K562 (cell line): ENCODE results near the gene GIGYF1. TPM values are rescaled to one million over a fixed set of nuclear protein-coding genes. Genes with fewer than 3 reads are reported as not detected.
"Not testable (repeated sequence)": the region's sequence is repeated elsewhere in the genome, so short reads cannot be mapped to it uniquely, and the experiment has no call there.

Experiments
- ATAC-seq: fragments of 200-7000 bp; cut with Tn5 transposase; 3 replicates; pipeline ENCODE4 v1.9.1; 2020; ENCODE audit warnings: moderate library complexity
- BruUV-seq: library from RNA; stranded (reverse); fragments of 400-500 nt; replicated peaks from 2 replicates; lab custom pipeline; 2021; lab: Mats Ljungman, UMichigan
- CTCF ChIA-PET: fragments of 300-600 bp; formaldehyde crosslinking; extraction: SDS; loops from one replicate; lab custom pipeline; 2021; ENCODE audit warnings: low intra/inter-chr PET ratio; lab: Yijun Ruan, JAX
- POLR2A ChIA-PET: fragments of 300-600, 350-650 bp; sonication (Branson Sonifier 250); formaldehyde crosslinking; extraction: SDS; loops from one replicate; lab custom pipeline; 2021; ENCODE audit warnings: antibody characterized with exemption, inconsistent platforms; lab: Yijun Ruan, JAX
- DNase-seq, 4 experiments: peaks; one replicate each; pipeline versions ENCODE4 v3.0.0 to v3.0.0-alpha.2; 2011 to 2018; ENCODE audit warnings: low spot score in 3 of 4, mixed read lengths in 3 of 4; ENCODE audit errors: extremely low read depth in 1 of 4
- FAIRE-seq: peaks from 2 replicates; lab custom pipeline; 2011; peaks lifted over from hg19 to GRCh38; lab: Jason Lieb, UNC
- H2AFZ ChIP-seq: 2 replicates; pipeline ENCODE4 v1.6.0; 2011; ENCODE audit warnings: low read depth, low read length, control low read depth, inconsistent platforms
- H3K27ac ChIP-seq: fragments of 200-600 bp; 3 replicates; pipeline ENCODE4 v1.8.0; 2011; ENCODE audit warnings: low read depth, mild to moderate bottlenecking, control low read depth, inconsistent platforms, low read length, moderate library complexity, mixed read lengths; ENCODE audit errors: extremely low read depth
- H3K27me3 ChIP-seq, 2 experiments: fragments of 300-600 bp in 1 of 2; 2 replicates in 1 of 2; 3 replicates in 1 of 2; pipeline versions ENCODE4 v1.6.0 to v1.8.0; 2011; ENCODE audit warnings: inconsistent platforms in 2 of 2, low read length in 2 of 2, mild to moderate bottlenecking in 1 of 2, mixed read lengths in 1 of 2, moderate library complexity in 1 of 2; ENCODE audit not compliant: control insufficient read depth in 2 of 2, insufficient read depth in 2 of 2
- H3K36me3 ChIP-seq: fragments of 300-600 bp; 3 replicates; pipeline ENCODE4 v1.8.0; 2011; ENCODE audit warnings: mild to moderate bottlenecking, low read length, inconsistent platforms; ENCODE audit not compliant: control insufficient read depth, insufficient read depth
- H3K4me1 ChIP-seq, 2 experiments: fragments of 200-600 bp in 1 of 2; replicated peaks in 1 of 2; 2 replicates in 1 of 2; 3 replicates in 1 of 2; pipeline versions ENCODE4 v1.5.1 to v1.8.0; 2011; ENCODE audit warnings: inconsistent platforms in 2 of 2, low read length in 2 of 2, mild to moderate bottlenecking in 1 of 2, mixed read lengths in 1 of 2, moderate library complexity in 1 of 2; ENCODE audit not compliant: control insufficient read depth in 2 of 2, insufficient read depth in 2 of 2
- H3K4me2 ChIP-seq: 2 replicates; pipeline ENCODE4 v1.6.1; 2011; ENCODE audit warnings: low read length, control low read depth, inconsistent platforms, mixed read lengths; ENCODE audit not compliant: insufficient read depth
- H3K4me3 ChIP-seq: fragments of 200-600 bp; sonication (generic), shearing (Covaris generic); 2 replicates; pipeline ENCODE4 v1.5.1; 2016; ENCODE audit warnings: control low read depth, inconsistent platforms
- H3K79me2 ChIP-seq: fragments of 200-600 bp; 3 replicates; pipeline ENCODE4 v1.8.0; 2011; ENCODE audit warnings: low read length, inconsistent platforms; ENCODE audit not compliant: control insufficient read depth, insufficient read depth
- H3K9ac ChIP-seq, 2 experiments: 2 replicates each; pipeline versions ENCODE4 v1.6.0 to v1.6.1; 2011; ENCODE audit warnings: low read depth in 2 of 2, low read length in 2 of 2, control low read depth in 1 of 2, inconsistent platforms in 1 of 2, mild to moderate bottlenecking in 1 of 2, mixed read lengths in 1 of 2; ENCODE audit not compliant: insufficient read depth in 1 of 2
- H3K9me1 ChIP-seq: one replicate; pipeline ENCODE4 v1.6.0; 2011; ENCODE audit warnings: inconsistent platforms, mild to moderate bottlenecking, low read length, moderate library complexity; ENCODE audit not compliant: control insufficient read depth, insufficient read depth
- H3K9me3 ChIP-seq: replicated peaks from 2 replicates; pipeline ENCODE4 v1.5.1; 2011; ENCODE audit warnings: low read depth, low read length, inconsistent platforms; ENCODE audit not compliant: control insufficient read depth, insufficient read depth
- H4K20me1 ChIP-seq: replicated peaks from 2 replicates; pipeline ENCODE4 v1.6.1; 2011; ENCODE audit warnings: low read length, inconsistent platforms, mixed read lengths; ENCODE audit not compliant: control insufficient read depth, insufficient read depth
- BCOR ChIP-seq: fragments of 450-650 bp; IDR thresholded peaks from 2 replicates; pipeline ENCODE4 v1.6.1; 2016
- BRF2 ChIP-seq: IDR thresholded peaks from 3 replicates; pipeline ENCODE4 v1.6.1; 2011; ENCODE audit warnings: borderline replicate concordance, mild to moderate bottlenecking; ENCODE audit not compliant: insufficient read length, insufficient read depth
- ID3 ChIP-seq, 2 experiments: fragments of 250-450 bp in 1 of 2; fragments of 450-650 bp in 1 of 2; sonication (Bioruptor Pico) in 1 of 2; IDR thresholded peaks; 2 replicates each; pipeline versions ENCODE4 v1.6.1 to v1.8.0; 2016 to 2021; ENCODE audit warnings: mild to moderate bottlenecking in 2 of 2, moderate library complexity in 2 of 2, missing compliant biosample characterization in 1 of 2, missing genetic modification characterization in 1 of 2
- PHB ChIP-seq: fragments of 250-450 bp; sonication (Bioruptor Pico); IDR thresholded peaks from 2 replicates; pipeline ENCODE4 v1.5.0; 2021
- SMARCA4 ChIP-seq: fragments of 450-650 bp; IDR thresholded peaks from 2 replicates; pipeline ENCODE4 v1.6.1; 2016
- TRIM25 ChIP-seq: fragments of 450-650 bp; IDR thresholded peaks from 2 replicates; pipeline ENCODE4 v1.7.0; 2016; ENCODE audit warnings: borderline replicate concordance
- ZNF121 ChIP-seq: sonication (generic); formaldehyde crosslinking; conservative IDR thresholded peaks from 2 replicates; pipeline ENCODE4 v1.8.0; 2022; ENCODE audit warnings: missing genetic modification reagents
- WGBS: fragments of 100-300 bp; shearing (Covaris generic); methylation state at CpG from one replicate; pipeline ENCODE4 v1.1.6; 2016; ENCODE audit warnings: low coverage, mixed read lengths; ENCODE audit not compliant: insufficient coverage; ENCODE audit errors: missing lambda C conversion rate; 5-methylcytosine and 5-hydroxymethylcytosine counted together
- in situ Hi-C: fragments of 300-500 bp; cut with MboI; formaldehyde crosslinking; loops from 4 replicates; pipeline ENCODE4 v1.15.0; 2018; ENCODE audit warnings: inconsistent platforms, mixed read lengths
- intact Hi-C: fragments of 100-400 bp; cut with micrococcal nuclease; formaldehyde crosslinking; loops from 2 replicates; pipeline ENCODE4 v1.14.2; 2022
- polyA plus RNA-seq, 8 experiments: library from polyadenylated mRNA; depleted of rRNA in 4 of 8; stranded (reverse) in 5 of 8; unstranded in 3 of 8; fragments of >200 nt; fragmentation: Nextera tagmentation in 2 of 8; fragmentation: Illumina TruSeq in 1 of 8; extraction: Ambion mirVana in 2 of 8; extraction: Trizol in 1 of 8; gene quantifications; 2 replicates each; pipeline versions ENCODE4 v1.2.1 to v1.2.3, GENCODE V29; 2011 to 2014; ENCODE audit warnings: inconsistent platforms in 1 of 8, missing spikeins in 1 of 8
- total RNA-seq, 7 experiments: library from RNA; depleted of rRNA in 6 of 7; stranded (reverse); fragments of >200 nt in 6 of 7; fragmentation: Illumina TruSeq in 2 of 7; extraction: Trizol in 2 of 7; gene quantifications; 2 replicates each; pipeline versions ENCODE4 v1.2.1 to v1.2.3, GENCODE V29; 2011 to 2021; ENCODE audit warnings: low replicate concordance in 1 of 7

GIGYF1 gene
- total and polyA plus RNA-seq, 9 of the 15 experiments (the other 6 are each of a cell fraction or from before 2014, with no cell fraction given), result 0.56 to 76.2 (median 16.8) TPM

GRCh38 chr7:100717073-100717472, 23.0 kb upstream of the GIGYF1 start:
- not testable (repeated sequence) for H3K79me2 ChIP-seq, H3K4me2 ChIP-seq, H4K20me1 ChIP-seq, FAIRE-seq, H3K9me3 ChIP-seq, DNase-seq
- H3K27me3 ChIP-seq, result peaks cover 10 to 27% of the 10 kb centered on the region in 2 experiments
- TF ChIP-seq ZNF121 (CRISPR knock-in tag), result peak; percentile 90
- 0 out of 2 replicates have a peak, but pooled peaks have one; percentile 59 for TF ChIP-seq BCOR
- TF ChIP-seq, all 486 proteins: peak for 2; not testable (repeated sequence) for 484
- H3K4me3 ChIP-seq, in situ Hi-C loops, H2AFZ ChIP-seq, H3K9me1 ChIP-seq, CTCF ChIA-PET, H3K27ac ChIP-seq, H3K9ac ChIP-seq, BruUV-seq, ATAC-seq, H3K36me3 ChIP-seq, intact Hi-C loops: not testable (repeated sequence)
- H3K4me1 ChIP-seq, result peaks cover 6 to 17% of the 10 kb centered on the region in 2 experiments; a peak in 3 of 5 replicates
- WGBS, result 11% methylated on average over 2 of the region's 2 CpGs
- POLR2A ChIA-PET, result interaction anchor here (1.1 to 1.6 kb wide), 2 partner anchors 10 to 28 kb away, joined by 3 to 11 read pairs; partner anchors contain the start of gene POP7

GRCh38 chr7:100714725-100715124, 20.7 kb upstream of the GIGYF1 start:
- 14% methylated on average over 8 of the region's 8 CpGs for WGBS
- CTCF ChIA-PET, result interaction anchor here (0.6 kb wide), 1 partner anchor 350 kb away, joined by 3 read pairs; no protein-coding TSS in a partner anchor
- TF ChIP-seq TRIM25, result no peak
- no peak for TF ChIP-seq SMARCA4
- no peak for TF ChIP-seq PHB (CRISPR knock-in tag)
- no peak for TF ChIP-seq ID3 (CRISPR knock-in tag; IDR thresholded peaks at IDR 0.05)
- no peak for TF ChIP-seq ID3 (tag; IDR thresholded peaks at IDR 0.05)
- TF ChIP-seq BRF2, result no peak

More at GRCh38 chr7:100714725-100715124, 20.7 kb upstream of the GIGYF1 start:
- Histone ChIP-seq H3K9ac (peak overlapping the region in 1 of 2 experiments; percentile 14; a peak in 2 of 4 replicates), H3K4me1 (peaks cover 0 to 3% of the 10 kb centered on the region in 2 experiments; a peak in 1 of 5 replicates), H4K20me1 (no peaks in the 10 kb centered on the region), H3K9me1 (no peaks in the 10 kb centered on the region), H2AFZ (no peak overlapping the region), H3K4me2 (no peak overlapping the region), H3K4me3 (no peak overlapping the region), H3K36me3 (no peaks in the 10 kb centered on the region), H3K79me2 (no peaks in the 10 kb centered on the region), H3K27ac (no peak overlapping the region), H3K9me3 (peaks cover 4% of the 10 kb centered on the region; the same call in 1 of the 2 replicates), H3K27me3 (peaks cover 10 to 18% of the 10 kb centered on the region in 2 experiments)
- in situ Hi-C loops, result no loop called here
- FAIRE-seq (no peak), ATAC-seq (no peak; the same call in 2 of the 3 replicates), DNase-seq (no peak)
- intact Hi-C loops, result no loop called here
- BruUV-seq, result no TSS peak
- POLR2A ChIA-PET, result interaction anchor here (0.5 to 1.4 kb wide), 5 partner anchors 8 to 1108 kb away, joined by 3 to 6 read pairs (median 4); partner anchors contain the start of gene POP7
